Activated CD4-positive, CD25-positive, alpha-beta regulatory T cell treated with anti-CD3 and anti-CD28 coated beads, Interleukin-2, amount 50 U/mL, for 72 hours (primary cell): ENCODE results near the gene PPP1R2C.

Experiments
- DNase-seq: peaks from one replicate; pipeline ENCODE4 v3.0.0; 2021

The PPP1R2C gene

DNA sequence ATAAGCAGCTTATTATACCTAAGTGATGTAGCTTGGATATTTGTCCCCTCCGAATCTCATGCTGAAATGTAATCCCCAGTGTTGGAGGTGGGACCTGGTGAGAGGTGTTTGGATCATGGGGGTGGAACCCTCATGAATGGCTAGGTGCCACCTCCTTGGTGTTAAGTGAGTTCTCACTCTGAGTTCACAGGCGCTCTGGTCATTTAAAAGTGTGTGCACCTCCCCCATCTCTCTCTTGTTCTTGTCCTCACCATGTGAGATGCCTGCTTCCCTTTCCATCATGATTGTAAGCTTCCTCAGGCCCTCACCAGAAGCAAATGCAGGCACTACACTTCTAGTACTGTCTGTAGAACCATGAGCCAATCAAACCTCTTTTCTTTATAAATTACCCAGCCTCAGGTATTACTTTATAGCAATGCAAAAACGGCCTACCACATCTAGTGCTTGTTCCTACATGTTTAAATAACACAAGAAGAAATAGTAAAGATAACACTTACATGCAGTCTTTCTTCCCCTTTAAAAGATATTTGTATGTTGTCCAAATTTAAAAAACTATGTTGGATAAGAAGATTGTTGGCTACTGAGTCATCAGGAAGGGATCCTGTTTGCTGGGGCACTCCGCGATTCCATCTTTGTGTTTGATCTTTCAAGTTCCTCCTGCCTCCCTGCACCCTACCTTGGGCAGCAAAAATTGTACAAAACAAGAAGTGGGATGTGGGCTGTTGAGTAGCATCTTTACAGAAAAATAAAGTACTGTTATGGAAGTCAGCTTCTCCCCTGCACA, 29.7 kb downstream of the PPP1R2C start:
- no peak for DNase-seq

GRCh38 chrX:42746606-42747005, 31.4 kb downstream of the PPP1R2C start:
- DNase-seq: no peak

- DNase-seq: no peak
Observed at GRCh38 chrX:42740456-42740855, 37.5 kb downstream of the PPP1R2C start.

GRCh38 chrX:42739741-42740140, 38.2 kb downstream of the PPP1R2C start:
- DNase-seq: no peak

DNA sequence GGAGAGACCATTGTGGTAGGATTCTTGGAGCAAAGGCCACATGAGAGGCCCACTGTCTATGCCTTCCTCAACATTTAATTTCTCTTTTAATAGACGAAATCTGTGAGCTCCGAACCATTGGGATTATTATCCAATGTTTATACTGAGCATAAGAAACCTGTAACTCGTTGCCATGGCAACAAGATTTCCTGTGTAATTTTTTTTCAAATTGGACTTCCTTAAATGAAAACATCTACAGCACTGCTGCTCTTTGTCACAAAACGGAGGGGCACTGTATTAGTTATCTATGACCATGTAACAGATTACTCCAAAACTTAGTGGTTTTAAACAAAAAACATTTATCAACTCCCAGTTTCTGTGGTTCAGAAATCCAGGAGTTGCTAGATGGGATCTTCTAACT, 38.7 kb downstream of the PPP1R2C start:
- DNase-seq: no peak

DNA sequence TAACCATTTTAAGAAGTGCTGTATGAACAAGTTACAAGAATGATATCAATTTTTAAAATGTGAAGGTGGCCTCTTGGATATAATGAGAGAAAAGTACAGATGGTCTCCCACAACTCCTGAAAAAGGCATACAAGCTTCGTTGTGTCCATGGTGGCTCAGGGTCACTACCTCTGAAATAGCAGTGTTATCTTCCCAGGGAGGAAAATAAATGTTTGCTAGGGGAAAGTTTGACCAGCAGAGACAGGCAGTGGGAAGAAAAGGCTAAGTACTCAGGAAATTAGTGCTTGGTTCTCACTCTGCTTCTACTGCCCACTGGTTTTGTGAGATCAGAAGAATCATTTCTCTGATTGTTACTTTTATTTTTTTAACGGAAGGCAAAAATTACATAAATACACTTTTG, 39.4 kb downstream of the PPP1R2C start:
- no peak for DNase-seq

DNA sequence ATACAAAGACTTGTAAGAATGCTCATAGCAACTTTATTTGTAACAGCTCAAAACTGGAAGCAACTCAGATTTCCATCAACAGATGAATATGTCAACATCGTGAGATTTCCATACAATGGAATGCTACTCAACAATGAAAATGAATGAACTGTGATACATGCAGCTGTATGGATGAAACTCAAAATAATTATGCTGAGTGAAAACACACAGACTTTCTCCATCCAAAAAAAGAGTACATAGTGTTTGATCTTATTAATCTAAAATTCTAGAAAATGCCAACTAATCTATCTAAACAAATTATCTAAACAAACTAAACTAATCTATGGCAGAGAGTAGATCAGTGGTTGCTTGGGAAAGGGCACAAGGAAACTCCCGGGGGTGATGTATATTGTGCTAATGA, 42.7 kb downstream of the PPP1R2C start:
- DNase-seq: no peak

GRCh38 chrX:42732506-42732905, 45.5 kb downstream of the PPP1R2C start:
- DNase-seq: no peak
